Chondrocyte (in vitro differentiated cells): ENCODE results near the gene RPL39. TPM values are rescaled to one million over a fixed set of nuclear protein-coding genes. Genes with fewer than 3 reads are reported as not detected.
"Not testable (repeated sequence)": the region's sequence is repeated elsewhere in the genome, so short reads cannot be mapped to it uniquely, and the experiment has no call there.

Experiments used
- DNase-seq: peaks from one replicate; pipeline ENCODE4 v3.0.0; 2021; ENCODE audit warnings: mixed read lengths, low spot score
- H3K27ac Mint-ChIP-seq: one replicate; pipeline ENCODE4 v1.8.0; 2021; ENCODE audit warnings: mild to moderate bottlenecking, moderate library complexity, mixed read lengths; ENCODE audit not compliant: unreplicated experiment
- H3K27me3 Mint-ChIP-seq: 2 replicates; pipeline ENCODE4 v1.8.0; 2021; ENCODE audit warnings: low read depth, mixed read lengths
- H3K36me3 Mint-ChIP-seq: 2 replicates; pipeline ENCODE4 v1.8.0; 2021; ENCODE audit warnings: low read depth, mixed read lengths
- H3K4me1 Mint-ChIP-seq: 2 replicates; pipeline ENCODE4 v1.8.0; 2021; ENCODE audit warnings: low read depth, mild to moderate bottlenecking, mixed read lengths
- H3K4me3 Mint-ChIP-seq: one replicate; pipeline ENCODE4 v1.8.0; 2021; ENCODE audit warnings: mild to moderate bottlenecking, moderate library complexity, mixed read lengths; ENCODE audit not compliant: unreplicated experiment
- H3K9me3 Mint-ChIP-seq: 2 replicates; pipeline ENCODE4 v1.8.0; 2021; ENCODE audit warnings: low read depth, mixed read lengths
- CTCF ChIP-seq: fragments of 200-600 bp; sonication (generic); IDR thresholded peaks from 2 replicates; pipeline ENCODE4 v1.5.0; 2021; ENCODE audit warnings: antibody characterized with exemption, mild to moderate bottlenecking, moderate library complexity
- total RNA-seq: library from RNA; stranded (reverse); gene quantifications from 3 replicates; pipeline ENCODE4 v1.2.1, GENCODE V29; 2021

Gene RPL39
- total RNA-seq, 1 donor from 2014 or later: 1,187 TPM

GRCh38 chrX:119756926-119757635 lies 34.3 kb downstream of the RPL39 start:
- Mint-ChIP-seq H3K4me1 (no peaks in the 10 kb centered on the region), H3K4me3 (no peak overlapping the region), H3K27me3 (no peaks in the 10 kb centered on the region), H3K36me3 (no peaks in the 10 kb centered on the region), H3K9me3 (no peaks in the 10 kb centered on the region), H3K27ac (no peak overlapping the region)
- no peak for TF ChIP-seq CTCF
- DNase-seq: no peak

GRCh38 chrX:119755981-119756533 lies 35.4 kb downstream of the RPL39 start:
- no peaks in the 10 kb centered on the region for H3K4me1 Mint-ChIP-seq
- H3K9me3 Mint-ChIP-seq: peaks cover 2% of the 10 kb centered on the region
- TF ChIP-seq CTCF: no peak
- H3K4me3 Mint-ChIP-seq: no peak overlapping the region
- DNase-seq: no peak
- no peak overlapping the region for H3K27ac Mint-ChIP-seq
- no peaks in the 10 kb centered on the region for H3K27me3 Mint-ChIP-seq
- H3K36me3 Mint-ChIP-seq: no peaks in the 10 kb centered on the region

- DNase-seq: no peak
- H3K9me3 Mint-ChIP-seq: peaks cover 2% of the 10 kb centered on the region
- H3K4me3 Mint-ChIP-seq: no peak overlapping the region
- peak; percentile 74 for TF ChIP-seq CTCF
- H3K27me3 Mint-ChIP-seq: no peaks in the 10 kb centered on the region
- no peaks in the 10 kb centered on the region for H3K36me3 Mint-ChIP-seq
- H3K27ac Mint-ChIP-seq: no peak overlapping the region
- H3K4me1 Mint-ChIP-seq: no peaks in the 10 kb centered on the region
These were observed 37.7 kb downstream of the RPL39 start for GRCh38 chrX:119753639-119754257.

- TF ChIP-seq CTCF: no peak
- Mint-ChIP-seq H3K9me3 (peaks cover 2% of the 10 kb centered on the region), H3K27ac (no peak overlapping the region), H3K27me3 (no peaks in the 10 kb centered on the region), H3K4me1 (no peaks in the 10 kb centered on the region), H3K4me3 (no peak overlapping the region), H3K36me3 (no peaks in the 10 kb centered on the region)
- DNase-seq: no peak
These were observed 38.4 kb downstream of the RPL39 start for GRCh38 chrX:119753001-119753400.

GRCh38 chrX:119750751-119751150 lies 40.7 kb downstream of the RPL39 start:
- DNase-seq, H3K9me3 Mint-ChIP-seq, H3K4me1 Mint-ChIP-seq, H3K36me3 Mint-ChIP-seq, H3K27me3 Mint-ChIP-seq, H3K4me3 Mint-ChIP-seq, H3K27ac Mint-ChIP-seq: not testable (repeated sequence)

GRCh38 chrX:119750131-119750530 lies 41.3 kb downstream of the RPL39 start:
- not testable (repeated sequence) for H3K4me1 Mint-ChIP-seq, H3K4me3 Mint-ChIP-seq, H3K27me3 Mint-ChIP-seq, DNase-seq, H3K9me3 Mint-ChIP-seq, H3K27ac Mint-ChIP-seq, H3K36me3 Mint-ChIP-seq
